Tibial artery (tissue), 4 donors: Measurements from ENCODE around the gene ABHD17B.
A peak's percentile ranks its signal among the peaks of the same experiment; 100 is the strongest.

Experiments
- DNase-seq, 2 donors: peaks; one replicate each; pipeline ENCODE4 v3.0.0-alpha.2; 2019
- H3K27ac ChIP-seq, 2 donors: fragments of 200-600 bp; sonication (generic) in 1 of 2; 1 replicate in 1 of 2; 2 replicates in 1 of 2; pipeline ENCODE4 v1.5.1; 2018 to 2019; ENCODE audit warnings: mild to moderate bottlenecking in 1 of 2
- H3K27me3 ChIP-seq, 2 donors: fragments of 200-600 bp; sonication (generic) in 1 of 2; one replicate each; pipeline versions ENCODE4 v1.5.1 to v1.6.0; 2016 to 2019
- H3K36me3 ChIP-seq, 3 donors: fragments of 200-600 bp; sonication (generic) in 2 of 3; one replicate each; pipeline ENCODE4 v1.5.1; 2016 to 2019; ENCODE audit warnings: mild to moderate bottlenecking in 2 of 3
- H3K4me1 ChIP-seq, 4 donors: fragments of 200-600 bp; sonication (generic) in 2 of 4; 1 replicate in 3 of 4; 2 replicates in 1 of 4; pipeline ENCODE4 v1.5.1; 2016 to 2019
- H3K4me3 ChIP-seq, 2 donors: fragments of 200-600 bp; sonication (generic) in 1 of 2; 1 replicate in 1 of 2; 2 replicates in 1 of 2; pipeline ENCODE4 v1.5.1; 2018 to 2019; ENCODE audit warnings: mild to moderate bottlenecking in 2 of 2
- H3K9me3 ChIP-seq, 3 donors: fragments of 200-600 bp; sonication (generic) in 1 of 3; one replicate each; pipeline ENCODE4 v1.5.1; 2016 to 2019
- intact Hi-C: fragments of 100-400 bp; cut with DNase I; formaldehyde crosslinking; loops from one replicate; pipeline ENCODE4 v1.15.0; 2023; ENCODE audit warnings: low total_unique reads
- TF ChIP-seq, protein P1 (sequence below), 2 experiments: fragments of 200-600 bp in 1 of 2; fragments of 450-650 bp in 1 of 2; IDR thresholded peaks; one replicate each; pipeline ENCODE4 v1.5.1; 2017 to 2019; ENCODE audit warnings: antibody characterized with exemption in 2 of 2, mild to moderate bottlenecking in 1 of 2, moderate library complexity in 1 of 2

Gene ABHD17B

GRCh38 chr9:71821405-71821804 lies 89.6 kb downstream of the ABHD17B start:
- no peak for DNase-seq
- TF ChIP-seq, protein P1, sequence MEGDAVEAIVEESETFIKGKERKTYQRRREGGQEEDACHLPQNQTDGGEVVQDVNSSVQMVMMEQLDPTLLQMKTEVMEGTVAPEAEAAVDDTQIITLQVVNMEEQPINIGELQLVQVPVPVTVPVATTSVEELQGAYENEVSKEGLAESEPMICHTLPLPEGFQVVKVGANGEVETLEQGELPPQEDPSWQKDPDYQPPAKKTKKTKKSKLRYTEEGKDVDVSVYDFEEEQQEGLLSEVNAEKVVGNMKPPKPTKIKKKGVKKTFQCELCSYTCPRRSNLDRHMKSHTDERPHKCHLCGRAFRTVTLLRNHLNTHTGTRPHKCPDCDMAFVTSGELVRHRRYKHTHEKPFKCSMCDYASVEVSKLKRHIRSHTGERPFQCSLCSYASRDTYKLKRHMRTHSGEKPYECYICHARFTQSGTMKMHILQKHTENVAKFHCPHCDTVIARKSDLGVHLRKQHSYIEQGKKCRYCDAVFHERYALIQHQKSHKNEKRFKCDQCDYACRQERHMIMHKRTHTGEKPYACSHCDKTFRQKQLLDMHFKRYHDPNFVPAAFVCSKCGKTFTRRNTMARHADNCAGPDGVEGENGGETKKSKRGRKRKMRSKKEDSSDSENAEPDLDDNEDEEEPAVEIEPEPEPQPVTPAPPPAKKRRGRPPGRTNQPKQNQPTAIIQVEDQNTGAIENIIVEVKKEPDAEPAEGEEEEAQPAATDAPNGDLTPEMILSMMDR (IDR thresholded peaks at IDR 0.05) = no peak
- H3K27ac ChIP-seq = no peak overlapping the region

GRCh38 chr9:71820403-71820921 lies 90.5 kb downstream of the ABHD17B start:
- Histone ChIP-seq H3K27me3 (no peaks in the 10 kb centered on the region), H3K9me3 (no peaks in the 10 kb centered on the region), H3K4me1 (peaks cover 0 to 18% (median 12%) of the 10 kb centered on the region in 4 donors), H3K4me3 (no peak overlapping the region), H3K27ac (no peak overlapping the region), H3K36me3 (no peaks in the 10 kb centered on the region)
- intact Hi-C loops = no loop called here
- TF ChIP-seq, protein P1 (IDR thresholded peaks at IDR 0.05) = no peak
- DNase-seq = no peak

More at GRCh38 chr9:71821405-71821804, 89.6 kb downstream of the ABHD17B start:
- H3K36me3 ChIP-seq = no peaks in the 10 kb centered on the region
- peaks cover 0 to 12% (median 9%) of the 10 kb centered on the region in 4 donors for H3K4me1 ChIP-seq
- intact Hi-C loops = no loop called here
- no peak overlapping the region for H3K4me3 ChIP-seq
- no peaks in the 10 kb centered on the region for H3K9me3 ChIP-seq
- H3K27me3 ChIP-seq = no peaks in the 10 kb centered on the region

DNA sequence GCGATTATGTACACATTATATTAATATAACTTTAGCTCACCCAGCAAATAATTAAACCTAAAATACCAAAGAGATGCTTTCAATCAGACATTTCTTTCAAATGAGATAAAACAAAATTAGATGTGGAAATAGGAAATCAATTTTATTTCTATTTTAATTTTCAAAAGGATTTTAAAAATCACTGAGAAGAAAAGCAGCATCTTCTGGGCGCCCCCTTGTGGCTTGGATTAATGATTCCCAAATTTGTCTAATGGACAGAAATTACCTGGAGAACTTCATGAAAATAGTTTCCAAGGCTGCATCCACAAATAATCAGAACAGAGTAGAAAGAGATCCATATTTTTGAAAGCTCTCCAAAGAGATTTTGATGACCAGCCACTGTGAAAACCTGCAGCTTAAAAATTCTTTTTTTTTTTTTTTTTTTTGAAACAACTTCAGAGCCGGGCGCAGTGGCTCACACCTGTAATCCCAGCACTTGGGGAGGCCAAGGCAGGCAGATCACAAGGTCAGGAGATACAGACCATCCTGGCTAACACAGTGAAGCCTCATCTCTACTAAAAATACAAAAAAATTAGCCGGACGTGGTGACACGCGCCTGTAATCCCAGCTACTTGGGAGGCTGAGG lies 91.8 kb downstream of the ABHD17B start:
- no peak overlapping the region for H3K4me3 ChIP-seq
- peak in 1 of 2 donors; percentile 22 for DNase-seq
- intact Hi-C loops = loop anchor here (10.0 kb wide), 1 partner anchor 96 kb away; the partner anchor contains the start of genes ABHD17B and C9orf85
- no peaks in the 10 kb centered on the region for H3K36me3 ChIP-seq
- H3K27ac ChIP-seq = no peak overlapping the region
- no peaks in the 10 kb centered on the region for H3K27me3 ChIP-seq
- H3K9me3 ChIP-seq = no peaks in the 10 kb centered on the region
- H3K4me1 ChIP-seq = peaks cover 0 to 29% (median 14%) of the 10 kb centered on the region in 4 donors
- TF ChIP-seq, protein P1 (IDR thresholded peaks at IDR 0.05) = peak; percentile 56 to 72

DNA sequence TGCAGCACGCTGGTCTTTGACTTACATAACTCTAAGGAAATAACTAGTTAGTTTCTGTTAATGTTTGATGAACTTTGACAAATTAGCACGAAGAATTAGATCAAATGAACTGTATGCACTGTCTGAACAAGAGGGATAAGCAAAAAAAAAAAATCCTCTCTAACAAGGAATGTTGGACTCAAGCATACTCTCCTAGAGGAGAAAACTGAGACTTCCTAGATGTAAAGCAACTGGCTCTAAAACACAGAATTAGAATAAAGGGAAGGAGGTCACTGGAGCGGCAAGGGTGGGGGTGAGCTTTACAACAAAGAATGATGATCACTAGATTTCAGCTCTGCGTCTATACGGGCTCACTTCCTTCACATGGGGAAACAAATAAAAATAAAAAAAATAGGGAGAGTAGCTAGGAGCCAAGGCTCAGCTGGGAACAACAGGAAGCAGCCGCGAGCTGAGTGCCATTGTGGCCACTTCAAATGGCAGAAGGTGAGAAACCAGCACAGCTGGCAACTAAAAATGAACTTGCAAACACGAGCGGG lies 94.0 kb downstream of the ABHD17B start:
- TF ChIP-seq, protein P1 (IDR thresholded peaks at IDR 0.05) = no peak
- peak overlapping the region; percentile 52 to 58 for H3K27ac ChIP-seq
- intact Hi-C loops = loop anchor here (10.0 kb wide), 1 partner anchor 98 kb away; the partner anchor contains the start of genes ABHD17B and C9orf85
- no peak overlapping the region for H3K4me3 ChIP-seq
- peaks cover 0 to 47% (median 22%) of the 10 kb centered on the region in 4 donors for H3K4me1 ChIP-seq
- no peaks in the 10 kb centered on the region for H3K36me3 ChIP-seq
- no peaks in the 10 kb centered on the region for H3K27me3 ChIP-seq
- DNase-seq = no peak
- no peaks in the 10 kb centered on the region for H3K9me3 ChIP-seq
